Measurements from ENCODE around the gene MRPL43.

The MRPL43 gene

DNA sequence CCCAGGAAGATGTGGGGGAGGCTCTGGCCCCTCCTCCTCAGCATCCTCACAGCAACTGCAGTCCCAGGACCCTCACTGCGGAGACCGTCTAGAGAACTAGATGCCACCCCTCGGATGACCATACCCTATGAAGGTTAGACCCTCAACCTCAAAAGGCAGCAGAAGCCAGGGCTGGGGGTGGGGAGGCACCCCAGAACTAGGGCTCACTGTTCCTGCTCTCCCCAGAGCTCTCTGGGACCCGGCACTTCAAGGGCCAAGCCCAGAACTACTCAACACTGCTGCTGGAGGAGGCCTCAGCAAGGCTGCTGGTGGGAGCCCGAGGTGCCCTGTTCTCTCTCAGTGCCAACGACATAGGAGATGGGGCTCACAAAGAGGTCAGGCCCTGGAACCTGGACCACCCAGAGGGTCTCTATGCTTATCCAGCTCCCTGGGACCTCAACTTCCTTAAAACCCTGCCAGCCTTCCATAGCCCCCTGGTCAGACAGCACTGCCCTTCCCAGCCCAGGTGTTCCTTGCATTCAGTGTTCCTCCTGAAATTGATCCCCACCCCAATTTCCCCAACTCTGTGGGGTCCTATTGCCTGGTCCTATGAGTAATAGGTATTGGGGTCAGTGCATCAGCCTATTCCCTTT is 14.3 kb downstream of the MRPL43 start:
- no peak for TF ChIP-seq YY1 (IDR thresholded peaks at IDR 0.05; ENCODE audit: insufficient read depth, insufficient read length)
- no peak for TF ChIP-seq SUZ12 (IDR thresholded peaks at IDR 0.05; ENCODE audit: extremely low read depth, insufficient read depth, insufficient read length)
- no peak for TF ChIP-seq ZNF274 (IDR thresholded peaks at IDR 0.05; ENCODE audit: low read depth, low read length)
- H3K27me3 ChIP-seq (ENCODE audit: insufficient read depth, insufficient read length), result peaks cover 6% of the 10 kb centered on the region
- no peaks in the 10 kb centered on the region for H3K9me3 ChIP-seq (ENCODE audit: insufficient read depth, low read length)
- no peak for DNase-seq (ENCODE audit: low read depth, low spot score)
- peaks cover 24% of the 10 kb centered on the region for H3K4me1 ChIP-seq (ENCODE audit: insufficient read depth, insufficient read length)
- no peak overlapping the region for H3K4me3 ChIP-seq (ENCODE audit: insufficient read length, low read depth)
- no peaks in the 10 kb centered on the region for H3K36me3 ChIP-seq (ENCODE audit: insufficient read depth, insufficient read length, low read length)
- H3K9ac ChIP-seq (ENCODE audit: insufficient read length, low read depth), result no peak overlapping the region

DNA sequence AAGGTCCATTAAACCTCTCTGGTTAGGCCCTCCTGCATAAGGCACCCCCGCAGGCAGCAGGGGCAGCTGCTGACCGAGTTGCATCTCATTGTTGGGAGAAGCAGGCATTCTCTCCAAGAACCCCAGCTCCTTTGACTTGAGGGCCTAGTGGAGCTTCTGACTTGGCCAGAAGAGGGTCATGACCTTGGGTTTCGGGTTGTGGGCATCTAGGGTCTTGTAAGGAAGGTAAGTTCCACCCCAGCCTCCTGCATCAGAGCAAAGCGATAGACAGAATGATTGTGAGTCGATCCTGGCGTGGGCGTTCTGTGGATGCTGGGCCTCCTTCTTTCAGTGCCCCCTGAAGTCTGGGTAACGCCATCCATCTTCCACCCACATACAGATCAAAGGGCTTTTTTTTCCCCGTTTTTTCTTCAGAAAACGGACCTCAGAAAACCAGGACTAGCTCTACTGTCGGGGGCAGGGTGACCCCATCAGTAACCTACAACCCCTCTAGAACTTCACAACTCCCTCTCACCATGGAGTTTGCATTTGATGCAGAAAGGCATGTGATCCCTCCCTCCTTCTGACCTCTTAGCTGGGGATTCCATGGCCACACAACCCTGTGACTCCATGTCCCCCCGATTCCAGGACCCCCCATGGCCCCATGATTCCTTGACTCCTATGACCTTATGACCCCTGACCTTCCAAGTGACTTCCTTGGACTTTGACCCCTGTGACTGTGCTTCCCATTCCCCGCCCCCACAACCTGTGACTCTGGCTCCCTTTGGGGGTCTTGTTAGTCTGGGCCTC is 15.0 kb downstream of the MRPL43 start:
- Histone ChIP-seq H3K4me3 (ENCODE audit: insufficient read length, low read depth) (no peak overlapping the region), H3K27me3 (ENCODE audit: insufficient read depth, insufficient read length) (peaks cover 6% of the 10 kb centered on the region), H3K4me1 (ENCODE audit: insufficient read depth, insufficient read length) (peaks cover 24% of the 10 kb centered on the region), H3K9ac (ENCODE audit: insufficient read length, low read depth) (no peak overlapping the region), H3K9me3 (ENCODE audit: insufficient read depth, low read length) (no peaks in the 10 kb centered on the region), H3K36me3 (ENCODE audit: insufficient read depth, insufficient read length, low read length) (no peaks in the 10 kb centered on the region)
- DNase-seq (ENCODE audit: low read depth, low spot score), result no peak
- TF ChIP-seq YY1 (IDR thresholded peaks at IDR 0.05; ENCODE audit: insufficient read depth, insufficient read length) (no peak), ZNF274 (IDR thresholded peaks at IDR 0.05; ENCODE audit: low read depth, low read length) (no peak), SUZ12 (IDR thresholded peaks at IDR 0.05; ENCODE audit: extremely low read depth, insufficient read depth, insufficient read length) (no peak)

DNA sequence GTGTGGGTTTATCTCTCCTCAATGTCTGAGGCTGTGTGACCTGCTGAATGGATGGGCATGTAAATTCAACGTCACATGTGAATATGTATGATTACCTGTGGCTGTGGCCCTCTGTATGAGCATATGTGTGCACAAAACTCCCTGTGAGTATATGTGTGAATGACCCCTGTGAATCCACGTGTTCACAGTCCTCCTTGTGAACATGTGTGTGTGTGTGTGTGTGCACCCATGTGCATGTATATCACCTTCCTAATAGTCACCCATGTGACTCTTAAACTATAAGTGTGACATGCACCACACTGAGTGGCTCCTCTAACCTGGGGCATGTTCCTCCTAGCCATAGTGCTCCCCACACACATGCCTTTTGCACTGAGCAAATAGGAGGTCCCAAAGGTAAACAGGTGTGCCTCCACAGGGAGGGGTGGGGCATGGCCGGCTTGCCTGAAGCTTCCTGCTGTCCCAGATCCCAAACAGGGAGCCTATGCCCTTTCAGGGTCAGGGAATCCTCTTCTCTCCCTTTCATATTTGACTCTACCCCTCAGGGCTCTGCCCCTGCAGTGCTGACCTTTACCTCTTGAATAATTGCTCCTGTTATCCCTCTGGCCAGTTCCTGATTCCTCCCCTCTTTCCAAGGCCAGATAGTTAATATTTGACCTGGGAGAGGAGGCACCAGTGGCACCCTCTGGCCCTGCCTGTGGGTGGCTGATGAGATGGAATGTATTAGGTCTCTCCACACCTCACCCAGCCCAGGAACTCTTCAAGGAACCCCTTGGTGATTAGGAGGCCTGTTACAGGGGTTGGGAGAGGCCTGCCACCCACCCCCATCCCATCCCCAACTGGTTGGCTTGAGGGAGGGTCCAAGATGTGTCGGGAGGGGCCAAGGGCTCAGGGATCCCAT is 16.1 kb downstream of the MRPL43 start:
- no peak for TF ChIP-seq ZNF274 (IDR thresholded peaks at IDR 0.05; ENCODE audit: low read depth, low read length)
- TF ChIP-seq SUZ12 (IDR thresholded peaks at IDR 0.05; ENCODE audit: extremely low read depth, insufficient read depth, insufficient read length), result no peak
- TF ChIP-seq YY1 (IDR thresholded peaks at IDR 0.05; ENCODE audit: insufficient read depth, insufficient read length), result no peak
- Histone ChIP-seq H3K9me3 (ENCODE audit: insufficient read depth, low read length) (no peaks in the 10 kb centered on the region), H3K27me3 (ENCODE audit: insufficient read depth, insufficient read length) (peaks cover 6% of the 10 kb centered on the region), H3K4me3 (ENCODE audit: insufficient read length, low read depth) (no peak overlapping the region), H3K9ac (ENCODE audit: insufficient read length, low read depth) (no peak overlapping the region), H3K36me3 (ENCODE audit: insufficient read depth, insufficient read length, low read length) (no peaks in the 10 kb centered on the region), H3K4me1 (ENCODE audit: insufficient read depth, insufficient read length) (peaks cover 24% of the 10 kb centered on the region)
- no peak for DNase-seq (ENCODE audit: low read depth, low spot score)

DNA sequence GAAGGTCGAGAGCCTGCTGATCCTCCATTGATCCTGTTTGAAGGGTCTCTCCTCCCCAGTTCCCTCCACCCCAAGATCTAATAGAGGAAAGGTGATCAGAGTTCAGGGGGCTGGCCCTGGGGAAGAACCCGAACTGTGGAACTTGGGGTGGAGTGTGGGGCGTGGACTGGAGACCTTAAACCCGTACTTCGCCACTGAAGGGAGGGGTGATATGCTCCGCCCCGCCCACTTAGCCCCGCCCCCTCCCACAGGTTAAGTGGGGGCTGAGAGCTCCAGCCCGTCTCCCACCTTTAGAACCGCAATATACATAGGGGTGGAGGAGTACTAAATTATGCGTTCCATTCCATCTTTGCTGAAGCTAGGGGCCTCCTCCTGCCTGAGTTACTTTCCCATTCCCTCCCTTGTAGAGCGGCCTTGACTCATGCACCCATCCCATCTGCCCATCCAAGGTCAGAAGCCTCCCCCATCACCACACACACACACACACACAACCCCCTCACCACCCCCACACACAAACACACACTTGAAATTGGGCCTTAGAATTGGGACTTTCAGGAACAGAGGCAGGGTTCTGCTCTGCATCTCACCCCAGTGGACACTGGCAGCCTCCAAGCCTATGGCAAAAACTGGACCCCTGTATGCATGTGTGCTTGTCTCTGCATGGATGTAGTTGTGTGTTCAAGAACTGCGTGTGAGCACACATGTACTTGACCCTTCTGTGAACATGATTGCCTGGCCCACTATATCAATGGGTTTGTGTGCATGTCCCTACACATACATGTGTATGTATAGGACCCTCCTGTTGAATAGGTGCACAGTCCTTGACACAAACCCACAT is 17.0 kb downstream of the MRPL43 start:
- no peak for DNase-seq (ENCODE audit: low read depth, low spot score)
- Histone ChIP-seq H3K9ac (ENCODE audit: insufficient read length, low read depth) (peak overlapping the region; percentile 77), H3K4me1 (ENCODE audit: insufficient read depth, insufficient read length) (peaks cover 26% of the 10 kb centered on the region)

DNA sequence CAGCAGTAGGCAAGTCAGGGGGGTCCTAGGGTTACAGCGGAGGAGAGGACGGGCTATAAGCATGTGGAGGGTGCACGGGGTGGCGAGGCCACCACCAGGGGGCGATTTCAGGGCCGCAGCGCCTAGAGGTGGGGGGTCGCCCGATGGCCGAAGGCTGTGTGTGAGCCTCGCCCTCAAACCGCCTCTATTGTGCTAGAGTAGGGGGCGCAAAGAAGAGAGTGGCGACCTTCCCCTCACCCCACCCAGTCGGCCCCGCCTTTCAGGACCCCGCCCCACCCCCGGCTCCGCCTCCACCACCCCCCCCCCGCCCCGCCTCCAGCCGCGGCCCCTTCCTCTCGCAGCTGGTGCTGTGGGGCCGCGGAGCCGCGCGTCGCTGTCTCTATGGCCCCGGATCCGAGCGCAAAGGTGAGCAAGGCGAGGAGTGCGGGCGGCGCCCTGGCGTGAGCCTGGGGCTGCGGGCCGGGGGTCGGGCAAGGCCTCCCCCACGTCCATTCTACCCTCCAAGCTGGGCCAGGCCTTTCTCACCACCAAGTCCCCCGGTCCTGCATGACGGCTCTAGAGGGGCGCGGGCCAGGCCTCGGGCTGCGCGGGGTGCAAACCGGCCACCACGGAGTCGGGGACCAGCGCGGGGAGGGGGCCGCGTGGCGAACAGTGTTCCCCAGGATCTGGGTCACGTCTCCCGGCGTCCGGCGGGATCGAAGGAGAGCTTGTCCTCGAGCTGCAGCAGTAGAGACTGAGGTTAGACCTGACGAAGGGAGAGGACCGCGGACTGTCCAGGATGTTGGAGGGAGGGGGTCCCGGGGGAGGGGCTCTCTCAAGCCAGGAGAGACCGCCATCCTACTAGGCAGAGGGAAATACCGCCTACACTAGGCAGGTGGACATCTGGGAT is 17.9 kb downstream of the MRPL43 start, which contains the start of gene SEMA4G:
Gene SEMA4G, plus strand, starts transcription at position 318 of the 889 bp plus-strand sequence. CDS start 3,409 bp downstream, outside the sequence.
- Histone ChIP-seq H3K4me1 (ENCODE audit: insufficient read depth, insufficient read length) (peaks cover 26% of the 10 kb centered on the region), H3K9me3 (ENCODE audit: insufficient read depth, low read length) (no peaks in the 10 kb centered on the region), H3K36me3 (ENCODE audit: insufficient read depth, insufficient read length, low read length) (no peaks in the 10 kb centered on the region), H3K27me3 (ENCODE audit: insufficient read depth, insufficient read length) (peaks cover 6% of the 10 kb centered on the region), H3K9ac (ENCODE audit: insufficient read length, low read depth) (peak within 1 kb of the TSS; percentile 77), H3K4me3 (ENCODE audit: insufficient read length, low read depth) (peak within 1 kb of the TSS; percentile 66)
- peak; percentile 51 for DNase-seq (ENCODE audit: low read depth, low spot score)
- TF ChIP-seq ZNF274 (IDR thresholded peaks at IDR 0.05; ENCODE audit: low read depth, low read length) (no peak), YY1 (IDR thresholded peaks at IDR 0.05; ENCODE audit: insufficient read depth, insufficient read length) (no peak), SUZ12 (IDR thresholded peaks at IDR 0.05; ENCODE audit: extremely low read depth, insufficient read depth, insufficient read length) (no peak)

More for the DNA sequence above, 17.0 kb downstream of the MRPL43 start:
- Histone ChIP-seq H3K36me3 (ENCODE audit: insufficient read depth, insufficient read length, low read length) (no peaks in the 10 kb centered on the region), H3K27me3 (ENCODE audit: insufficient read depth, insufficient read length) (peaks cover 6% of the 10 kb centered on the region), H3K9me3 (ENCODE audit: insufficient read depth, low read length) (no peaks in the 10 kb centered on the region), H3K4me3 (ENCODE audit: insufficient read length, low read depth) (peak overlapping the region; percentile 66)
- TF ChIP-seq YY1 (IDR thresholded peaks at IDR 0.05; ENCODE audit: insufficient read depth, insufficient read length) (no peak), ZNF274 (IDR thresholded peaks at IDR 0.05; ENCODE audit: low read depth, low read length) (no peak), SUZ12 (IDR thresholded peaks at IDR 0.05; ENCODE audit: extremely low read depth, insufficient read depth, insufficient read length) (no peak)

DNA sequence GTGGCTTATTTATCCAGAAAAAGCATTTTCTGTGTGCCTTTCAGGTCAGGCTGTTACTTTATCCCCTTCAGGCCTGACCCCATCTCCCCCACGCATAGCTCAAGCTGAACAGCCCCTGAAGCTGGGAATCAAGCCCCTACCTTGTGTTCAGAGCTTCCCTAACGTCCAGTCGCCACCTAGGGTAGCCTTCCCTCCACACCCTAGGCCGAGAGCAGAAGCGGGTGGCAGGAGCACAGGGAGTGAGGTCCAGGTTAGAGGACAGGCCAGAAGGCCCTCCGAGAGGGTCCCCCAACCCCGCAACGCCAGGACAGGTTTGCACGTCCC is 18.5 kb downstream of the MRPL43 start:
- H3K9ac ChIP-seq (ENCODE audit: insufficient read length, low read depth), result peak overlapping the region; percentile 37
- DNase-seq (ENCODE audit: low read depth, low spot score), result no peak
- peaks cover 6% of the 10 kb centered on the region for H3K27me3 ChIP-seq (ENCODE audit: insufficient read depth, insufficient read length)
- no peaks in the 10 kb centered on the region for H3K9me3 ChIP-seq (ENCODE audit: insufficient read depth, low read length)
- H3K4me3 ChIP-seq (ENCODE audit: insufficient read length, low read depth), result peak overlapping the region; percentile 15
- TF ChIP-seq ZNF274 (IDR thresholded peaks at IDR 0.05; ENCODE audit: low read depth, low read length) (no peak), YY1 (IDR thresholded peaks at IDR 0.05; ENCODE audit: insufficient read depth, insufficient read length) (no peak), SUZ12 (IDR thresholded peaks at IDR 0.05; ENCODE audit: extremely low read depth, insufficient read depth, insufficient read length) (no peak)
- H3K4me1 ChIP-seq (ENCODE audit: insufficient read depth, insufficient read length), result peaks cover 26% of the 10 kb centered on the region
- no peaks in the 10 kb centered on the region for H3K36me3 ChIP-seq (ENCODE audit: insufficient read depth, insufficient read length, low read length)
